H4 (cell line): Measurements from ENCODE around the gene DOCK11. TPM values are rescaled to one million over a fixed set of nuclear protein-coding genes. Genes with fewer than 3 reads are reported as not detected.

Experiments
- DNase-seq: peaks from one replicate; pipeline ENCODE4 v3.0.0-alpha.2; 2015; ENCODE audit warnings: low spot score
- total RNA-seq: library from RNA; depleted of rRNA; stranded (reverse); fragments of >200 nt; shearing (Covaris generic); gene quantifications from 2 replicates; pipeline ENCODE4 v1.2.3, GENCODE V29; 2014

The DOCK11 gene
- total RNA-seq, 1 experiment from 2014 or later: 7.7 TPM

GRCh38 chrX:118502161-118502789 is 6.7 kb downstream of the DOCK11 start:
- no peak for DNase-seq

- DNase-seq: no peak
These were observed 7.8 kb downstream of the DOCK11 start for GRCh38 chrX:118503260-118504041.

GRCh38 chrX:118504581-118504980 is 9.0 kb downstream of the DOCK11 start:
- DNase-seq: no peak

- no peak for DNase-seq
These were observed 11.3 kb downstream of the DOCK11 start for GRCh38 chrX:118506805-118507480.

- no peak for DNase-seq
These were observed 12.2 kb downstream of the DOCK11 start for GRCh38 chrX:118507766-118508165.

- DNase-seq: no peak
These were observed 12.6 kb downstream of the DOCK11 start for GRCh38 chrX:118508221-118508620.

- DNase-seq: no peak
These were observed 13.0 kb downstream of the DOCK11 start for GRCh38 chrX:118508635-118509034.

GRCh38 chrX:118510111-118510510 is 14.5 kb downstream of the DOCK11 start:
- no peak for DNase-seq

- DNase-seq: no peak
These were observed 17.7 kb downstream of the DOCK11 start for GRCh38 chrX:118513120-118513898.

- DNase-seq: peak; percentile 17
These were observed 24.0 kb downstream of the DOCK11 start for GRCh38 chrX:118519411-118520215.

- DNase-seq: no peak
These were observed 24.9 kb downstream of the DOCK11 start for GRCh38 chrX:118520216-118521206.

GRCh38 chrX:118521435-118521834 is 25.8 kb downstream of the DOCK11 start:
- DNase-seq: no peak

- no peak for DNase-seq
These were observed 26.8 kb downstream of the DOCK11 start for GRCh38 chrX:118522230-118522926.

- no peak for DNase-seq
These were observed 28.3 kb downstream of the DOCK11 start for GRCh38 chrX:118523920-118524319.

GRCh38 chrX:118524344-118524743 is 28.7 kb downstream of the DOCK11 start:
- DNase-seq: no peak

- DNase-seq: no peak
These were observed 29.6 kb downstream of the DOCK11 start for GRCh38 chrX:118525174-118525730.

- no peak for DNase-seq
These were observed 30.5 kb downstream of the DOCK11 start for GRCh38 chrX:118526149-118526548.

- no peak for DNase-seq
These were observed 32.6 kb downstream of the DOCK11 start for GRCh38 chrX:118528071-118528737.
